ENCODE results near the gene GAB3.

GAB3 gene

DNA sequence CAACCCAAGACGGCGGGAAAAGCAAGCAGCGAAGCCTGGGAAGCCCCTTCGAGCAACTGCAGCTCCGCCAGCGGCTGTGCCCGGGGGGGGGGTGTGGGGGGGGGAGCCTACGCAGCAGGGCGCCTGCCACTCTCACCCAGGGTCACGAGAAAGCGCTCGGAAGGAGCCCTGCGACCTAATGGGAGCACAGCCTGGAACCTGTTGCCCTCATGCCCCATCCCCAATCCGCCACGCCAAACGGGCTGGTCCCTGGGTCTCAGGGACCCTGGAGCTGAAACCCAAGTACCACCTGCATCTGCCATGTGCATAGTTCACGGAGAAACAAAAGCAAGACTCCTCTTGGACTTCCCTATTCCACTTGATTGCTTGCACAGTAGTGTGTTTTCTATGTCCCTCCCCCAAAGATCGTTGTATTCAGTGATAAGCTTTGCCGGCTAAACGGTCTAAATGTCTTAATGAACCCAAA is 359 bp upstream of the GAB3 start:
- no peak for DNase-seq

DNA sequence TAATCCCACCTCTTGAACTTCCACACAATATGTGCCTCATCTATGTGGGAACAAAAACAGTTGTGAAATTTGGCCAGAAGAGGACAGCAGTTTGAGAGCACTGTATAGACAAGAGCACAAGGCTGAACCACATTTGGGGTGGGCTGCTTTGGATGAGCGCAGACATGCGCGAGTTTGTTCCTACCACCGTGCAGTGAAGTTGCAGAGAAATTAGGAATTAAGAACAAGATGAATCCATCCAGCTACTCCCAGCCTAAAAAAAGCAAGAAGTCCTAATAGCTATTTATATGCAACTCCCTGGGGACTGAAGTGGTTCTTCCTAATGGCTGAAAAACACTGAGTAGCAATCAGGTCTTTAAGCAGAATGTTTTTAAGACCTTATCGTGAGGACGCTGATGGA is 1.0 kb downstream of the GAB3 start:
- no peak for DNase-seq

DNA sequence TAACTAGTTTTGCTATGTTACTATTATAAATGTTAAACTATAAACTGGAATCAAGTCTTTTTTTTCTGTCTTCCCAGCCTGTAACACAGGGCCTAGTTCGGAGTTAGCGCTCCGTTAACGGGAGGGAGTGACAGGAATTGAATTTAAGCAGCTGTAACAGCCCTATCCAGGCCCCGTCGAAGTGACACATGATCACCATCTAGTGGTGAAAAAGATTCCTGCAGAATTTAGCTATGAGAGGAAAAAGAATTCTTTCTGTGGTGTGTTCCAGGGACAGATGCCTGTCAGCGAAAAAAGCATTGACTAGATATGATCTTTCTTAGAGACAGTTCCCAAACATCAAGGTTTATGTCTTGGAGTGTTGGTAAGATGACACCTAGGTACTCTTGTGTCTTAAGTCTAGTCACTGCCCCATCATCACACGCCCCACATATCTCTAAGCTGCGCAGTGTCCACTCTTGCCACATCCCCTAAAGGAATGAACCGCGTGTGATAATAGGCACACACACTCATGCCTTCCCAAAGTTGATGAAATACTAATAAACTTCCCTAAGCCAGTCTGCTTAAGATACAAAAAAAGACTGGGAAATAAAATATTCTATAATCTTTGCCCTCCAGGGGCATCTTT is 2.1 kb downstream of the GAB3 start:
- DNase-seq, result no peak

DNA sequence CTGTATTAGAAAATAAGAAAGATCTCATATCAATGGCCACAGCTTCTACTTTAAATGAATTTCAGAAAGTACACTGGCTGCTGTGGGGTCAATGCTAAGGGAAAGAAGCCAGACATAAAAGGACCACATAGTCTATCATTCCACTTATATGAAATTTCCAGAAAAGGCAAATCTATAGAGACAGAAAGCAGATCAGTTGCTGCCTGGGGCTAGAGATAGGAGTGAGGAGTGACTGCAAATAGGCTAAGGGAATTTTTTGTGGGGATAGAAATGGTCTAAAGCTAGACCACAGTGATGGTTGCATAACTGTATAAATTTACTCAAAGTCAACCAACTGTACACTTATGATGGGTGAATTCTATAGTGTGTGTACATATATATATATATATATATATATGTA is 8.3 kb downstream of the GAB3 start:
- no peak for DNase-seq

DNA sequence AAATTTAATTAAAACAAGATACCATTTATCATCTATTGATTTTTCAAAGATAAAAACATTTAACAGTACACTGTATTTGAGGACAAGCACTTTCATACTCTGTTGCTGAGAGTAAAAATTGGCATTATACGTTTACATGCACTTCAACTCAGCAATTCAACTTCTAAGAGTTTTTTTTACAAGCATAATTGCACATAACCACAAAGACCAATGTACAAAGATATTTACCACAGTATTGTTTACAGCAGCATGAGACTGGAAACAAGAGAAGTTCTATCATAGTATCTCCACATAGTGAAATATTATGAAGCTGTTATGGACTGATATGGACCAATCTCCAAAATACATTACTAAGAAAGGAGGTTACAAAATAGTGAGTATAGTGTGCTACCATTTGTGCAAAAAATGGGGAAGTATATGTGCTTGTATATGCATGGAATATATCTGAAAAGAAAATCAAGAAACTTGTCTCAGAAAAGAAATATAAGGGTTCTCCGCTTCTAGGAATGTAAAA is 10.9 kb downstream of the GAB3 start:
- DNase-seq, result no peak

DNA sequence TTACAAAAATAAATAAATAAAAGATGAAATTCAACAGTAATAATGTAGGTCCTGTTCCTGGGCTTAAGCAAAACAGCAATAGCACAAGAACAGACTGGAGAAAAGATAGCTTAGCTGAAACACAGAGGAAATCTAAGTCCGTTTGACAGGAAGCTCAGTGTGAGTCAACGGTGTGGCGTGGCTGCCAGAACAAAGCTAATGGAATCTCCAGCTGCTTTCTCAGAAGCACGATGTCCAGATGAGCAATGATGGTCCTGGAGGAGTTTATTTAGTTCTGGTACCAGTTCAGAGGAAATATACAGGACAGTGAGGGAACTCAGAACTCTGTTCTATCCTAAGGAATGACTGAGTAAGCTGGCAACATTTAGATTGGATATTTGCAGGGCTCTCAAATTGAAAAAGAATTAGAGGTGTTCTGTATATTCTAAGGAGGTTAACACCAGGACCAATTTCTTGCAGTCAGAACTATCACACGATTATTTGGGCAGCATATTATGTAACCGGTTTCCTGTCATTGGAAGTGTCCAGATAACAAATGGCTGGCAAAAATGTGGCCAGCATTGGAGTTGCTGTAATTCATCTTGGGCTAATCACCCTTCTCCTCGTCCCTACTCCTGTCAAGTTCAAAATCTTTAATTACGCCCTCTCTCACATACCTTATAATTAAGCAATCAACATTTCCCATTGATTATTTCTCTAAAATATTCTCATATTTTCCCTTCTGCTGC is 12.7 kb downstream of the GAB3 start:
- DNase-seq, result no peak

DNA sequence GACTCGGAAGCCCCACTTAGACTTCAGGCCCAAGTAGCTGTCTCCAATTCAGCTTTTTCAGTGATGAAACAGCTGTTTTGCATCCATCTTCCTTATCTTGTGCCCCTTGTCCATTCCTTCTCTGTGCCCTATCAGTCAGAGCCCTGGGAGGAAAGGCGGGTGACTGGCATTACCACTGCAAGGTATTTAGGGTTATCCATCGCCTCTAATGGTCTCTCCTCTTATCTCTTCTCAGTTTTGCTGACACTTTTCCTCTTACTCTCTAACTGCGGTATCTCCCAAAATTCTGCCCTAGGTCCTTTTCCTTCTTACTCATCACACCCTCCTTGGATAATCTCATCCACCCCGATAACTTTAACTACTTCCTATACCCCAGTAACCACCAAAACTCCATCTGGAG is 13.7 kb downstream of the GAB3 start:
- DNase-seq, result no peak

DNA sequence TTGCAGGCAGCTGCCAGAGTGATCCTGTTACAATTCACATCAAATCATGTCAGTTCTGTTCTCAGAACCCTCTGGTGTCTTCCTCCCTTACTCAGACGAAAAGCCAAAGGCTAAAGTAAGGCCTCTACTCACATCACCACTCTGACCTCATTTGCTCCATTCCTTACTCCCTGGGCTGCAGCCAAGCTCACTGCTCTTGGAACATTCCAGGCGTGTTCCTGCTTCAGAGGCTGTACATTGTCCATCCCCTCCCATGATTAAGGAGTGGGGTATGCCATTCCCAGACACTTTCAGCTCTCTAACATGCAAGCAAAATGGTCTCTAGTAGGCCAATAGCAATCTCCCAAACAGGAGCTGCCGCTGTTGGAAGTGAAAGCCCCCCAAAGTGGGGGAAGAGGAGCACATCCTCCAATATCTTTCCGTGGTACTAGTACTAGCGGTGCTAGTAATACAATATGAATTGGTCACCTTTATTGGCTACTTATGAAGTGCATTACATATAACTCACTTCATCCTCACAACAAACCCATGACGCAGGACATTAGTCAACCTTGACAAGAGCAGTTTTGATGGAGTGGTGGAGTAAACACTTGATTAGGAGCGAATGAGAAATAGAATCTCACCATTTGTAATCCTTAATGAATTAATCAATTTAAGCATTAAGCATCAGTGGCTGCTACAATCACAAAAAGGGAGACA is 15.0 kb downstream of the GAB3 start:
- DNase-seq, result no peak

DNA sequence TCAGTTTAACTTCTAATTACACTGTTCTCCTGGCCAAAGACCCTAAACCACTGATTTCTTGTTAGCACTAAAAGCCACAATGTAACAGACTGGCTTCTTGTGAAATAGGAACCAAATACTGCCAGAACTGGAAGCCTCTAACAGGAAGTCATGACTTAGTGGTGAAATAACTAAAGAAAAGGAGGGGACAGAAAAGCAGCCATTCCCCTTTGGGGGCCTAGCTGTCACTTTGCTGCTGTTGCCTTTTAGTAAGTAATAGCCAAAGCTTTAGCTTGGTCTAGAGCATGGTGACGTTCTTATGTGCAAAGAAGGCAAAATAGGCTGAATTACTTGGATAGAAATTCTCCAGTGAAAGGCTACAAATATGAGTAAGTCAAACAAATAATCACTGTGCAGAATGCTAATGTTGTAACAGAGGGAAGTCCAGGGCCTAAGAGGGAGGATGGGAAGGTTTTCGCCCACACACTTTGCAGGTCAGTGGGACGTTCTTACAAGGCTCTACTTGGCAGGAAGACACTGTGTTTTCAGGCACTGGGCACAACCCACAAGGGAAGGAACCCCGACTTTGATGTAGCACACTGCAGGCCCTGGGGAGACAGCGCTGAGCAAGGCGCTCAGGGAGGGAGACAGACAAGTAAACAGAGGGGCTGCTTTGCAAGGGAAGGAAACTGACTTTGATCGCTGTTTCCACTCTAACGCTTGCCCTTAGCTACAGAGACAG is 16.7 kb downstream of the GAB3 start:
- no peak for DNase-seq

DNA sequence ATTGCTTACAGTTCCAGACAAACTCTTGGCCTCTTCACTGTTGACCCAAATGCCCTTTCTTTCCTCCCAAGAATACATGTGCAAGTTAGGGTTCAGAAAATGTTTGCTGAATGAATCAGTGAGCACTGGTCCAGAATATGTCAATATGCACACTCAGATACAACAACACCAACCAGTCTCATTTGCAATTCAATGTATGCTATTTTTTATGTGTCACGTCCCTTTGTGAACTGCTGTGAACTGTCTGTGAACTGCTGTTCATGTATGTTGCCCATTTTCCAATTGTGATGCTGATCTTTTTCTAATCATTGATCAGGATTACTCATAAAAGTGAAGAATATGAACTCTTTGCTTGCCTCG is 17.8 kb downstream of the GAB3 start:
- DNase-seq, result no peak

DNA sequence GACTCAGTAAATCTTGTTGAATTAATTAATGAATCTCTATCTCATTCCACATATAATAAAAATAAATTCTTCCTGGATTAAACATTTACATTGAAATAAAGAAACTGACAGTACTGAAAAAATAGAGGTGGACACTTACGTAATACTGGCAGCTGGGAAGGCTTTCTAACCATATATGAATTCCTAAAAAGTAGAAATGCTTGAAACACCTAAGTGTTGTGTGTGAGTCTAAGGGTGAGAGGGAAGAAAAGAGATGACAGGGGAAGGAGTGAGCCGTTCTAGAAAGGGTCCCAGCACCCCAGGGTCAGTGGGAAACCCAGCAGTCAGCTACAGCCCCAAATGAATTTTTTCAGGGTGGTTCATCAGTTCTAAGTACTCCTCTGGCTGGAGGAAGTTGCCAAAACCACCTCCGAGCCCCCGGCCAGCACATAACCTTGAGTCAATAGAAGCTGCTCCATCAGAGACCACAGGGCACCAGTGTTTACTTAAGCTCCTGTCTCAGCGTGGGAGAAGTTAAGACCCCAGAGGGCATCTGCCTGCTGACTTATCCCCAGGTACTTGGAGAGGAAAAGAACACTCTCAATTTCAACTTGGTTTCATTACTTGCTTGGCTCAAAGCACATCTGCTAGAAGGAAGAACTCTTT is 18.3 kb downstream of the GAB3 start:
- no peak for DNase-seq

DNA sequence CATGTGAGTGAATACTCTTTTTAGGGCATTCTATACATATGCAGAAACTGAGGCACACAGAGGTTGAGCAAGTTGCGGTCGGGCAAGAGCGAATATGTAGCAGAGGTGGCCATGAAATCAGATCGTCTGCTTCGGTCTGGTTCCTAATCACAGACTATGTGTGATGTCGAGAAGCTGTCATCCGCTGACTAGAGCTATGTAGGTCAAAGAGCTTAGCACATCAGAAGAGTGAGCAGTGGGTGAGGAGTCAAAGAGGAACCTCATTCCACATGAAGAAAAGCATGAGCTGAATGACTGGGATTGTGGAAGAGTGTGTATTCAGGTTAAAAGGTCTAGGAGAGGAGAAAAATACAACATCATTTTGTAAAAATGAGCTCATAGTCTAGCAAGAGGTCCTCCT is 19.0 kb downstream of the GAB3 start:
- DNase-seq, result no peak

DNA sequence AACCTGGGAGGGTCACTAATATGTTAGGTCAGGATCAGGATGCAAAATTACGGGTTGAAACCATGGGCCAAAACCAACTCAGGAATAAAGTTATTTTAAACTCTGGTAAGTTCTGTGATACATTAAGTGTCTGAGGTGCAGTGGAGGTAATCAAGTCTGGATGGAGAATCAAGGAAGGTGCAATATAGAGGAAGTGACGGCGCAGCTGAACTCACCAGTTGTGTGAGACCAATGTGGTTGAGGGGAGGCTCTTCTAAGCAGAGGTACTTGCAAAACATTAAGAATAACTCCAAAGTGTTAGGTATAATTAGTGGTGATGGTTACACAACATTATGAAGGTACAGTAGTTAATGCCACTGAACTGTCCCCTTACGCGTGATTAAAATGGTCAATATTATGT is 19.7 kb downstream of the GAB3 start:
- DNase-seq, result no peak

DNA sequence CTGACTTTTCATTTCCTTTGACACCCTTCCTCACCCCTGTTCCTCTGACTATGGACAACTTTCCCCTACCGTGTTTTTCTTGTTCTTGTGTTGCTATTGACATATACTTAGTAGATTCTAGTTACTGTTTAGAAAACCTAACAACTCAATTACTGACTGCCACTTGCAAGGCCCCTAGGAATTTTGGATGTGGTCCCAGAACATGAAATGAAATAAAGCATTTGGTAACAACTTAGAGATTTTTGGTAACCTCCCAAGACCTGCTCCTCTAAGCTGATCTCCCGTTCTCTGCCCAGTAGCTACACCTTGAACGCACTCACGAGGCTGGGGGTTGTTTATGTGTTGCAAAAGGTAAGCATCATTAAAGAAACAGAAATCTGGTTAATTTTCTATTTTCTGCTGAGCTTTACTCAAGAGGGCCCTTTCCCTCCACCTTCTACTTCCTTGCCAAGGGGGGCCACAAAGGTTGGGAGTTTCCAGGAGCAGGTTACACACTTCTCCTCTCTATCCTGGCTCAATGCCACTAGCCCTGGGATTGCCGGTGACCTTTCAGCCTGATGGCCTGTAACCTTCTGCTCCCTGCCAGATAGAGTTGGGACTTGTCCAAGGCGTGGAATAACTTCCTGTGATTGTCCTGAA is 20.5 kb downstream of the GAB3 start:
- no peak for DNase-seq

DNA sequence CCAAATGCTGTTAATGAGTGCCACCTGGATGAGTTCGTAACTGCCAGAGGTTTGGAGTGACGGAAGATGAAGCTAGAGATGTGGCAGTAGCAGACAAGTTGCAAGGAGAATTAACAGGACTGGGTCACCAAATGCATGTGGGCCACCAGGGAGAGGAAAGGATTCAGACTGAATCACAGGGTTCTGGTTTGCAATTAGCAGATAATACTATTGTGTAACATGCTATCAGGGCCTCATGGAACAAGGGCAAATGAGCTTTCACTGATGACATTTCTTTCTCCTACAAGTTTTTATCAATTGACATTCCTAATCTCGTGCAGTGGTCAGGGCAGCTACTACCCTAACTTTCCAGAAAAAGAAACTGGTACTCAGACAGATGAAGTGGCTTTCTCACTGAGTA is 21.4 kb downstream of the GAB3 start:
- DNase-seq, result no peak

DNA sequence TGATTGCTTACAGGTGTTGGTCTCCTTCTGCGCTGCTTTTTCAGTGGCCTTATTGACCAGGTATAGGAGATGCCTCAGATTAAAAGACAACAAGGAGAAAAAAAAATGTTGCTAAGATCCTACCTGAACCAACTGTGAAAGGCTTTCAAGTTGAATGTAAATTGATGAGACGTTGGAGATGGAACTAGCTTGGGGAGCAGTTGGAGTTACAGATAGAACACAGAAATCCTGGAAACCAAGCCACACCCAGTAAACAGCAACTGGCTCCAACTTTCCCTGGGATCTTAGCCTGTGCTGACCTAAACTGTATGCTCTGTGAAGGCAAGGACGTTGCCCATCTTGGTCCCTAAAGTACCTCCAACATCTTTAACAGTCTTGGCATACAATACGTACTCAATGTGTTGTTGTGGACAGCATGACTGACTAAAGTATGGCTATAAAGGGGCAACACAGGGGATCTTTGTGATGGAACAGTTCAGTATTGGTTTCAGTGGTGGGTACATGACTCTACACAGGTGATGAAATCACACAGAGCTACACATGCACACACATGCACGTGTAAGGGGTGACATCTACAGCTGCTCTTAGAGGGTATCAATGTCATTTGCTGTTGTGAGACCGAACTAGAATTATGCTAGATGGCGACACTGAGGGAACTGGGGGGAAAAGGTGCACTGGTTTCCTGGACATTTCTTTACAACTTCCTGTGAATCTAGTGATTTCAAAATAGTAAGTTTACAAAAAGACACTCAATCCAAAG is 22.3 kb downstream of the GAB3 start:
- no peak for DNase-seq

DNA sequence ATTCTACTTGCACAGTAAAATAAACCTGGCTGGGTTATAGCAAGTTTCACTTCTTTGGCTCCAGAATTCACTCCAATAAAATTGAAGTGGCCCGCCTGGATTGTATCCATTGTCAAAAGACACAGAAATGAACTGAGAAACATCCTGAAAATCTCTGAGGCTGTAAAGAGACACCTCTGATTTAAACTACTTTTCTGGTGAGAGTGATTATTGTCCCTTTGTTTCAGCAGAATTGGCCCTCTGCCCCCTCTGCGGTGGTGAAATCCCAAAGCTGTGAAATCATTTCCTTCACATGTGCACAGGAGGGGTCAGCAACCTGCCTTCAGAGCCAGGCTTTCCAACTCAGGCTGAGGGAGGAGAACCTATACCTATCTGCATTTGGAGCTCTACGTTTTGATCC is 23.0 kb downstream of the GAB3 start:
- DNase-seq, result no peak

DNA sequence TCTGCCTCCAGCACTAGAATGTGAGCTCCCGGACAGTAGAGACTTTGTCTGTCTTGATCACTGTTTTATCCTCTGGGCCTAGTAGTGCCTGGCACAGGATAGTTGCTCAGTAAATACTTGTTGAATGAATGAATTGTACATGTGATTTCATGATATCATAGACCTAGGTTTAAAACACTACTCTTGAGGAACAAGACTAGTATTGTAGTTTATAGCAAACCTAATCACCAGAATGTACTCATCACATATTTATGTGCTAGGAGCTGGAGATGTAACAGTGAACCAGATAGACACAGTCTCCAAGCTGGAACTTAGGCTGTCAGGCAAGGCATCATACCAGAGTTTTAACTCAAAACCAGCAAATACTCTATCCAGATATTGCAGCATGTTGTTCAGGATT is 23.5 kb downstream of the GAB3 start:
- DNase-seq, result no peak

DNA sequence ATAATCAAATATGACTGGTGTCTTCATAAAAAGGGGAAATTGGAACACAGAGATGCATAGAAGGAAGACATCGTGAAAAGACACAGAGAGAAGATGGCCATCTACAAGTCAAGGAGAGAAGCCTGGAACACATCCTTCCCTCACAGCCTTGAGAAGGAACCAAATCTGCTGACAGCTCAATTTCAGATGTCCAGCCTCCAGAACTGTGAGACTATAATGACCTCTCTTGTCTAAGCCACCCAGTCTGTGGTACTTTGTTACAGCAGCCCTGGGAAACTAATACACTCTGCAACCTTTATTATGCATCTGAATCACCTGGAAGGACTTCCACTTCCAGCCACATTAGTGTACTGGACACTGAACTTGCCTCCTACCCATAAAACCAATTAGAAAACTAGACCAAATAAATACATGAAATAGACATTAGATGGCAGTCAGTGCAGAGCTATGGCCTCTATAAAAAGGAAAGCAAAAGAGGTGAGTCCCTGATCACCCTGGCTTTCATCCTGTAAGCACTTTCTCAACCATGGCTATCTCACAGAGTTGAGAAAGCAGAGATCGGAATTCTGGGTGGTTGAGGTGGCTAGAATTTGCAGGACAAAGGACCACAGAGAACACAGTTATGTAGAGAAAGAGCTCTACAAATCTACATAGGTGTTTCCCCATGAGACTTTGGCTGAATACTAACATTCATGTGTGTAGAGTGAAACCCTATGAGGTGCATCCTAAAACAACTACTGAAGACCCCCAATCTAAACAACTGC is 25.7 kb downstream of the GAB3 start:
- no peak for DNase-seq

DNA sequence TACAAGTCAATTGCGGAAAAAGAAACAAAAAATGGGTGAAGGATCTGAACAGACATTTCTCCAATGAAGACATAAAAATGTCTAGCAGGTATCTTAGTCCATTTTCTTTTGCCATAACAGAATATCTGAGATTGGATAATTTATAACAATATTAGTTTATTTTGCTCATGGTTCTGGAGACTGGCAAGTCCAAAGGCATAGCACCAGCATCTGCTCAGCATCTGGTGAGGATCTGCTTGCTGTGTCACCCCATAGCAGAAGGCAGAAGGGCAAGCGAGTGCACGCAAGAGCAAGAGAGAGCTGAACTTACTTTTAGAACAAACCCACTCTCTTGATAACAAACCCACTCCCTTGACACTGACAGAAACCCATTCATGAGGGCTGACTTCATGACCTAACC is 29.7 kb downstream of the GAB3 start:
- DNase-seq, result no peak

DNA sequence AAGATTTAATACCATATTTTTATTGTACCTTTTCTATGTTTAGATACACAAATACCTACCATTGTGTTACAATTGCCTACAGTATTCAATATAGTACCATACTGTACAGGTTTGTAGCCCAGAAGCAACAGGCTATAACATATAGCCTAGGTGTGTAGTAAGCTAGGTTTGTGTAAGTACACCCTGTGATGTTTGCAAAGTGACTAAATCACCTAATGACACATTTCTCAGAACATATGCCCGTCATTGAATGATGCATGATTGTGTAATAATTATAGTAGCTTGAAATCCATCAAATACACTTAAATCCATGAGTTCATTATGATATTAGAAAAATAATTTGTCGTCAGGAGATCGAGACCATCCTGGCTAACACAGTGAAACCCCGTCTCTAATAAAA is 30.8 kb downstream of the GAB3 start:
- no peak for DNase-seq

Measured in activated CD4-positive, CD25-positive, alpha-beta regulatory T cell treated with anti-CD3 and anti-CD28 coated beads, Interleukin-2, amount 50 U/mL, for 72 hours (primary cell).